Fibroblast of lung (primary cell): Measurements from ENCODE around the gene GSTT4. TPM values are rescaled to one million over a fixed set of nuclear protein-coding genes. Genes with fewer than 3 reads are reported as not detected.
A peak's percentile ranks its signal among the peaks of the same experiment; 100 is the strongest.

Experiments
- DNase-seq, 2 donors: peaks; one replicate each; pipeline versions ENCODE4 v3.0.0 to v3.0.0-alpha.2; 2010; ENCODE audit warnings: low read depth in 2 of 2
- H2AFZ ChIP-seq: 2 replicates; pipeline ENCODE4 v1.5.1; 2012; ENCODE audit warnings: low read length, control low read depth, inconsistent platforms
- H3K27ac ChIP-seq: 2 replicates; pipeline ENCODE4 v1.5.1; 2011; ENCODE audit warnings: low read length, control low read depth; ENCODE audit not compliant: insufficient read depth
- H3K27me3 ChIP-seq: 2 replicates; pipeline ENCODE4 v1.5.1; 2011; ENCODE audit warnings: mild to moderate bottlenecking, low read length; ENCODE audit not compliant: control insufficient read depth, insufficient read depth
- H3K36me3 ChIP-seq: 2 replicates; pipeline ENCODE4 v1.5.1; 2011; ENCODE audit warnings: low read length; ENCODE audit not compliant: control insufficient read depth, insufficient read depth
- H3K4me1 ChIP-seq: 2 replicates; pipeline ENCODE4 v1.5.1; 2011; ENCODE audit warnings: low read length; ENCODE audit not compliant: control insufficient read depth, insufficient read depth; ENCODE audit errors: extremely low read depth
- H3K4me2 ChIP-seq: 2 replicates; pipeline ENCODE4 v1.5.1; 2011; ENCODE audit warnings: low read length, control low read depth; ENCODE audit not compliant: insufficient read depth; ENCODE audit errors: extremely low read depth
- H3K4me3 ChIP-seq, 4 experiments: fragments of 200-600 bp in 1 of 4; sonication (generic) in 1 of 4; replicated peaks in 1 of 4; 2 replicates each; pipeline ENCODE4 v1.5.1; 2011 to 2016; ENCODE audit warnings: low read length in 4 of 4, low read depth in 3 of 4, mild to moderate bottlenecking in 3 of 4, control low read depth in 2 of 4, inconsistent platforms in 1 of 4, mixed read lengths in 1 of 4; ENCODE audit not compliant: insufficient read depth in 1 of 4; ENCODE audit errors: control extremely low read depth in 1 of 4
- H3K79me2 ChIP-seq: 2 replicates; pipeline ENCODE4 v1.5.1; 2012; ENCODE audit warnings: mild to moderate bottlenecking, low read length, inconsistent platforms; ENCODE audit not compliant: control insufficient read depth, insufficient read depth
- H3K9ac ChIP-seq: 2 replicates; pipeline ENCODE4 v1.5.1; 2011; ENCODE audit warnings: mild to moderate bottlenecking, low read length, control low read depth; ENCODE audit not compliant: insufficient read depth
- H3K9me3 ChIP-seq: 2 replicates; pipeline ENCODE4 v1.5.1; 2012; ENCODE audit warnings: low read depth, low read length; ENCODE audit not compliant: control insufficient read depth, insufficient read depth
- H4K20me1 ChIP-seq: 2 replicates; pipeline ENCODE4 v1.5.1; 2011; ENCODE audit warnings: low read length; ENCODE audit not compliant: control insufficient read depth, insufficient read depth; ENCODE audit errors: extremely low read depth
- EZH2 ChIP-seq: IDR thresholded peaks from 2 replicates; pipeline ENCODE4 v1.5.1; 2012; ENCODE audit warnings: low read length, control low read depth, mild to moderate bottlenecking; ENCODE audit errors: missing control alignments
- polyA minus RNA-seq: library from RNA; depleted of rRNA, polyadenylated mRNA; stranded (reverse); fragments of >200 nt; gene quantifications from 2 replicates; pipeline ENCODE4 v1.2.3, GENCODE V29; 2011; ENCODE audit warnings: low replicate concordance
- polyA plus RNA-seq, 2 donors: library from polyadenylated mRNA; depleted of rRNA in 1 of 2; stranded (reverse) in 1 of 2; unstranded in 1 of 2; fragments of >200 nt; gene quantifications; 2 replicates each; pipeline ENCODE4 v1.2.1, GENCODE V29; 2011 to 2012; ENCODE audit warnings: missing spikeins in 1 of 2
- total RNA-seq: library from RNA; depleted of rRNA; stranded (reverse); fragments of >200 nt; gene quantifications from 2 replicates; pipeline ENCODE4 v1.2.1, GENCODE V29; 2014
- TF ChIP-seq, protein P1 (sequence below), 2 donors: IDR thresholded peaks in 1 of 2; conservative IDR thresholded peaks in 1 of 2; 1 replicate in 1 of 2; 2 replicates in 1 of 2; pipeline ENCODE4 v1.5.1; 2011 to 2012; ENCODE audit warnings: low read length in 2 of 2, control low read depth in 1 of 2, inconsistent platforms in 1 of 2, low read depth in 1 of 2, mild to moderate bottlenecking in 1 of 2

The GSTT4 gene
- total RNA-seq (not detected in 2 replicates), polyA plus RNA-seq (not detected in 2 replicates), polyA minus RNA-seq (not detected in 2 replicates)
- not detected in 2 replicates for polyA plus RNA-seq (2012)

DNA sequence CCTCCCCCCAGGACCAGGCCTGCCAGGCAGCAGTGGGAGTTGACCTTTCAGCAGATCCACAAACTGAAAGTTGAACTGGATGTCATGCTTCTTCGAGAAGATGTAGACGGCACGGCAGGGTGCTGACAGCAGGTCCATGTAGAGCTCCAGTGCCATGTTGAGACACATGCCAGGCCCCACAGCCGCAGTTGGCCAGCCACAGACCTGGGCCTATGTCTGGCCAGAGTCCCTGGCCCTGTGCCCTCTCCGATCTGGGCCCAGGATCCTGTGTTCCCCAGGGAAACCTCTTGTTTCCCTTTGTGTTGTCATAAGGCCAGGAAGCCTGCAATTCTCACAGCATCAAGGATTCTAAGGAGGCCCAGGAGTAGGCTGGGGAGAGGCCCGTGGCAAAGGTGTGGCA, at the start of gene GSTT4:
TSS of gene GSTT4 (minus strand) at position 253 of the 400 bp plus-strand sequence. CDS start at position 156, 97 bp downstream.
- Histone ChIP-seq H3K4me1 (no peaks in the 10 kb centered on the region), H4K20me1 (no peaks in the 10 kb centered on the region), H3K27ac (no peak within 1 kb of the TSS), H3K9me3 (no peaks in the 10 kb centered on the region), H3K4me2 (peak within 1 kb of the TSS; percentile 40), H3K79me2 (no peaks in the 10 kb centered on the region), H3K4me3 (no peak within 1 kb of the TSS), H3K36me3 (no peaks in the 10 kb centered on the region), H3K27me3 (peaks cover 3% of the 10 kb centered on the region), H3K9ac (no peak within 1 kb of the TSS), H2AFZ (peak within 1 kb of the TSS; percentile 31)
- no peak for TF ChIP-seq EZH2
- TF ChIP-seq, protein P1, sequence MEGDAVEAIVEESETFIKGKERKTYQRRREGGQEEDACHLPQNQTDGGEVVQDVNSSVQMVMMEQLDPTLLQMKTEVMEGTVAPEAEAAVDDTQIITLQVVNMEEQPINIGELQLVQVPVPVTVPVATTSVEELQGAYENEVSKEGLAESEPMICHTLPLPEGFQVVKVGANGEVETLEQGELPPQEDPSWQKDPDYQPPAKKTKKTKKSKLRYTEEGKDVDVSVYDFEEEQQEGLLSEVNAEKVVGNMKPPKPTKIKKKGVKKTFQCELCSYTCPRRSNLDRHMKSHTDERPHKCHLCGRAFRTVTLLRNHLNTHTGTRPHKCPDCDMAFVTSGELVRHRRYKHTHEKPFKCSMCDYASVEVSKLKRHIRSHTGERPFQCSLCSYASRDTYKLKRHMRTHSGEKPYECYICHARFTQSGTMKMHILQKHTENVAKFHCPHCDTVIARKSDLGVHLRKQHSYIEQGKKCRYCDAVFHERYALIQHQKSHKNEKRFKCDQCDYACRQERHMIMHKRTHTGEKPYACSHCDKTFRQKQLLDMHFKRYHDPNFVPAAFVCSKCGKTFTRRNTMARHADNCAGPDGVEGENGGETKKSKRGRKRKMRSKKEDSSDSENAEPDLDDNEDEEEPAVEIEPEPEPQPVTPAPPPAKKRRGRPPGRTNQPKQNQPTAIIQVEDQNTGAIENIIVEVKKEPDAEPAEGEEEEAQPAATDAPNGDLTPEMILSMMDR (conservative IDR thresholded peaks at IDR 0.05 in 1 of 2, IDR thresholded peaks at IDR 0.05 in 1 of 2; ENCODE audit: low read depth in 1 of 2, low read length in 2 of 2), result no peak
- DNase-seq, result no peak

DNA sequence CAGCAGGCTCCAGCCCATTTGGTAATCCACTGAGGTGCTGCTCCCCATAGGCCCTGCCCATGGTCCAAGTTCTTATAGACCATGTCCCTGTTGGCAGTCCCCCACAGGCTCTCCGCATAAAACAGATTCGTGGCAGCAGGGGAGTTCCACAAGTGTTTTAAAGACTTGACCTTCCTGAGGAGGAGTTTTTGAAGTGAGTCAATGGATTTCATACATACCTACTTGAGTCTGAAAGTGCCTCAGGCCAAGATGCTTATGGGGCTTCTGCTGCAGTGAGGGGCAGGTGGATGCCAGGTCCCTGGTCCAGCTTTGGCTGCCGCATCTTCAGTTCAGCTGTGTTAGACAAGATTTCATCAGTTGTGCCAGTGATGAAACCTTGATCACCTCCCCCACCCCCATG, 49.1 kb upstream of the GSTT4 start:
- Histone ChIP-seq H3K4me3 (no peak overlapping the region), H3K9me3 (no peaks in the 10 kb centered on the region), H4K20me1 (no peaks in the 10 kb centered on the region), H3K9ac (no peak overlapping the region), H3K79me2 (no peaks in the 10 kb centered on the region), H3K4me2 (no peak overlapping the region), H3K4me1 (peaks cover 10% of the 10 kb centered on the region), H3K36me3 (peaks cover 10% of the 10 kb centered on the region), H3K27ac (no peak overlapping the region), H3K27me3 (no peaks in the 10 kb centered on the region), H2AFZ (no peak overlapping the region)
- no peak for TF ChIP-seq EZH2
- TF ChIP-seq, protein P1 (conservative IDR thresholded peaks at IDR 0.05 in 1 of 2, IDR thresholded peaks at IDR 0.05 in 1 of 2; ENCODE audit: low read depth in 1 of 2, low read length in 2 of 2), result no peak
- peak in 1 of 2 donors; percentile 54 for DNase-seq

DNA sequence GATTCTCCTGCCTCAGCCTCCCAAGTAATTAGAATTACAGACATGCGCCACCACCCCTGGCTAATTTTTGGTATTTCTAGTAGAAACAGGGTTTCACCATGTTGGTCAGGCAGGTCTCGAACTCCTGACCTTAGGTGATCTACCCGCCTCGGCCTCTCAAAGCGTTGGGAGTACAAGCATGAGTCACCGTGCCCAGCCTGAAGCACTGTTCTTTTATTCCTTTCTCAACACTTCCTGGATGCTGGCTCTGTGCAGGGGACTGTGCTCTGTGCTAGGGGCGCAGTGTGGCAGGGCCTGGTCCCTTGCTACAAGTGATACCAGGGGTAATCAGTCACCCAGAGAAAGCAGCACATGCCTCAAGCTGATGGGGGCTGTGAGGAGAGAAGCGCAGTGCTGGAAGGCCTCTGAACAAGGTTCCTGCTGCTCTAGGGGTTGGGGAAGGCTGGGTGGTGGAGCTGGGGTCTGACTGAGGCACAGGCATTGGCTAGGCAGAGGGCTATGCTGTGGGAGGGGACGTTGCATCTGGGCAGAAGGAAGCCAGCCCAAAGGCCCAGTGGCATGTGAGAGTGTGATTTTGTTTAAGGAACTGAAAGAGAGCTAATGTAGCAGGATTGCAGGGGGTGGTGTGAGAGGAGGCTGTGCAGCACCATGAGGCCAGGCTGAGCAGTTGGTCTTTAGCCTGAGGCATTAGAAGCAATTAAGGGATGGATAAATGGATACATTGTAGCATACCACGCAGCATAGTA, 48.4 kb upstream of the GSTT4 start:
- no peak for DNase-seq
- H3K9ac ChIP-seq, result no peak overlapping the region

More for the DNA sequence above, 48.4 kb upstream of the GSTT4 start:
- Histone ChIP-seq H3K36me3 (peaks cover 10% of the 10 kb centered on the region), H3K4me1 (peaks cover 5% of the 10 kb centered on the region), H3K4me2 (no peak overlapping the region), H2AFZ (no peak overlapping the region), H3K9me3 (no peaks in the 10 kb centered on the region), H3K4me3 (no peak overlapping the region), H4K20me1 (no peaks in the 10 kb centered on the region), H3K27ac (no peak overlapping the region), H3K27me3 (no peaks in the 10 kb centered on the region), H3K79me2 (no peaks in the 10 kb centered on the region)
- TF ChIP-seq, protein P1 (conservative IDR thresholded peaks at IDR 0.05 in 1 of 2, IDR thresholded peaks at IDR 0.05 in 1 of 2; ENCODE audit: low read depth in 1 of 2, low read length in 2 of 2), result no peak
- TF ChIP-seq EZH2, result no peak
